Measurements from ENCODE around the gene TAL2. TPM values are rescaled to one million over a fixed set of nuclear protein-coding genes. Genes with fewer than 3 reads are reported as not detected.

The TAL2 gene
- total RNA-seq, 1 experiment from 2014 or later = 0.50 TPM

GRCh38 chr9:105679257-105680022 lies 17.2 kb downstream of the TAL2 start:
- no peaks in the 10 kb centered on the region for H3K9me3 Mint-ChIP-seq
- Histone ChIP-seq H3K23ac (ENCODE audit: insufficient read length, low read depth, low read length) (no peak overlapping the region), H2BK120ac (ENCODE audit: low read depth, low read length, poor library complexity, severe bottlenecking) (no peak overlapping the region), H3K79me2 (ENCODE audit: insufficient read depth, low read length) (no peaks in the 10 kb centered on the region), H3K23me2 (ENCODE audit: insufficient read length, low read depth, low read length, poor library complexity, severe bottlenecking) (no peaks in the 10 kb centered on the region), H4K91ac (ENCODE audit: insufficient read length, low read depth, low read length) (no peak overlapping the region), H3K9me3 (ENCODE audit: control insufficient read depth, low read depth, low read length) (no peaks in the 10 kb centered on the region), H3K27ac (ENCODE audit: insufficient read length, low read depth, low read length) (no peak overlapping the region), H3K14ac (ENCODE audit: insufficient read depth, low read length) (no peak overlapping the region), H4K5ac (ENCODE audit: insufficient read length, low read depth, low read length) (no peak overlapping the region), H2AK5ac (ENCODE audit: insufficient read length, low read length) (no peak overlapping the region), H2AFZ (ENCODE audit: low read length) (no peak overlapping the region), H4K20me1 (ENCODE audit: control insufficient read depth, insufficient read depth, insufficient read length) (no peaks in the 10 kb centered on the region), H2BK20ac (ENCODE audit: low read depth, low read length, poor library complexity, severe bottlenecking) (no peak overlapping the region), H3K56ac (ENCODE audit: insufficient read length, low read depth, low read length) (no peak overlapping the region), H2BK5ac (ENCODE audit: insufficient read length, low read length) (no peak overlapping the region), H3T11ph (ENCODE audit: low read length) (no peak overlapping the region), H3K79me1 (ENCODE audit: insufficient read depth, low read depth, low read length, poor library complexity, severe bottlenecking) (no peaks in the 10 kb centered on the region), H3K4ac (ENCODE audit: low read depth, low read length) (no peak overlapping the region), H4K8ac (replicated peaks; ENCODE audit: insufficient read length, low read depth, low read length) (no peak overlapping the region), H3K27me3 (ENCODE audit: insufficient read depth, low read length) (no peaks in the 10 kb centered on the region), H2BK12ac (ENCODE audit: insufficient read length, low read depth, low read length) (no peak overlapping the region), H3K9ac (ENCODE audit: extremely low read depth, insufficient read length, low read length) (no peak overlapping the region), H3K18ac (ENCODE audit: insufficient read length, low read depth, low read length) (no peak overlapping the region), H3K4me2 (ENCODE audit: insufficient read depth, insufficient read length, low read length) (no peak overlapping the region), H3K4me1 (ENCODE audit: insufficient read depth, low read length) (no peaks in the 10 kb centered on the region), H2BK15ac (ENCODE audit: low read depth, low read length) (no peak overlapping the region)
- no peak for DNase-seq
- peaks cover 25 to 50% of the 10 kb centered on the region in 2 experiments for H3K4me1 Mint-ChIP-seq
- TF ChIP-seq CTCF (conservative IDR thresholded peaks at IDR 0.05) = no peak
- no peak overlapping the region for H3K27ac Mint-ChIP-seq
- no peaks in the 10 kb centered on the region for H3K36me3 Mint-ChIP-seq (ENCODE audit: insufficient read depth in 1 of 3, low read depth in 3 of 3)
- no CpG with 5 or more reads among the region's 8 CpGs for WGBS (ENCODE audit: extremely low coverage, insufficient read length, low lambda C conversion rate)
- no peaks in the 10 kb centered on the region for H3K27me3 Mint-ChIP-seq (ENCODE audit: low read depth)
- H3K4me3 Mint-ChIP-seq = no peak overlapping the region

Data from H9 (cell line).